HG03520 (cell line): ENCODE measurements around the gene ECI1.

ENCODE experiments used
- ATAC-seq: cut with Tn5 transposase; IDR thresholded peaks from one replicate; pipeline ENCODE4 v1.9.1; 2021; ENCODE audit warnings: mild to moderate bottlenecking, moderate library complexity; ENCODE audit not compliant: unreplicated experiment

ECI1 gene, protein sequence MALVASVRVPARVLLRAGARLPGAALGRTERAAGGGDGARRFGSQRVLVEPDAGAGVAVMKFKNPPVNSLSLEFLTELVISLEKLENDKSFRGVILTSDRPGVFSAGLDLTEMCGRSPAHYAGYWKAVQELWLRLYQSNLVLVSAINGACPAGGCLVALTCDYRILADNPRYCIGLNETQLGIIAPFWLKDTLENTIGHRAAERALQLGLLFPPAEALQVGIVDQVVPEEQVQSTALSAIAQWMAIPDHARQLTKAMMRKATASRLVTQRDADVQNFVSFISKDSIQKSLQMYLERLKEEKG

DNA sequence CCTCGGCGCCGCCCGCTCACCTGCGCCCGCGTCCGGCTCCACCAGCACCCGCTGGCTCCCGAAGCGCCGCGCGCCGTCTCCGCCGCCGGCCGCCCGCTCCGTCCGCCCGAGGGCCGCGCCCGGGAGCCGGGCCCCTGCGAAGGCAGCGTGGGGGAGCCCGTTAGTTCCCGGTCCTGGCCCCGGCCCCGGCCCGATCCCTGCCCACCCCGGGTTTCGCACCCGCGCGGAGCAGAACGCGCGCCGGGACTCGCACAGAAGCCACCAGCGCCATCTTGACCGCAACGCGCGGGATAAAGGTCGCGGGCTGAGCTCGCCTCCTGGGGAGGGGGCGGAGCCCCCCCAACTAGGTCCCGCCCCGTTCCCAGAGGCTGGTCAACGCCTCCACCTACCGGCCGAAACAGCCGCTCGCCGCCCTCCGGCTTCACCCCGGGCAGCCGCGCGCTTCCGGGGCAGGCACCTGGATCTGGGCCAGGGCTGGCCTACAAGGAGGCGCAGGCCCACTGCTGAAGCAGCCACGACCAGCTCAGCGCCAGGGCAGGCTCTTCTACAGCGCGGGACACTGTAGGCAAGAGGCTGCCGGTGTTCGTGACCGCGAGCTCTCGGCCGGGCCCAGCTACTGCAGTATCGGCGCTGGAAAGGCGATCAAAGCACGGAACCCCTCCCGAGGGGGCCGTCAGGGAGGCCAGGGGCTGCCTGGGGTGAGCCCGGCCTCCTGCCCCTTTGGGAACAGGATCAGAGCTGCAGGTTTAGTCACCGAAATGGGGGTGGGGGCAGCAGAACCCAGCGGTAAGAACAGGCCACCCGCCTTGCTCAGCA is at the start of gene ECI1:
Gene ECI1 (minus strand): TSS at position 292 of the 816 bp plus-strand sequence. CDS start 21 bp downstream, at position 271.
- ATAC-seq: peak; percentile 80

DNA sequence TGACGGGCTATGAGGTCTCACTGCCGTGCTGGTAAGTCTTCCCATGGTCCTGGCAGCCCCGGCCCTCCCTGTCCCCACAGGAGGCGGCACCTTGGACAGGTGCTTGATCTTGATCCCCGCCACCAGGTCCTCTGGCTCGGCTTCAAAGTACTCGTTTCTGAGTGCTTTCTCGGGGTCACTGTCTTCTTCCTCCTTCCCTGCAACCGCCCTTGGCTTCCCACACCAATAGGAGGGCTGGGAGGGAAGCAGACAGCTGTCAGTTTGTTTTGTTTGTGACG is 48.5 kb upstream of the ECI1 start:
- ATAC-seq: no peak

DNA sequence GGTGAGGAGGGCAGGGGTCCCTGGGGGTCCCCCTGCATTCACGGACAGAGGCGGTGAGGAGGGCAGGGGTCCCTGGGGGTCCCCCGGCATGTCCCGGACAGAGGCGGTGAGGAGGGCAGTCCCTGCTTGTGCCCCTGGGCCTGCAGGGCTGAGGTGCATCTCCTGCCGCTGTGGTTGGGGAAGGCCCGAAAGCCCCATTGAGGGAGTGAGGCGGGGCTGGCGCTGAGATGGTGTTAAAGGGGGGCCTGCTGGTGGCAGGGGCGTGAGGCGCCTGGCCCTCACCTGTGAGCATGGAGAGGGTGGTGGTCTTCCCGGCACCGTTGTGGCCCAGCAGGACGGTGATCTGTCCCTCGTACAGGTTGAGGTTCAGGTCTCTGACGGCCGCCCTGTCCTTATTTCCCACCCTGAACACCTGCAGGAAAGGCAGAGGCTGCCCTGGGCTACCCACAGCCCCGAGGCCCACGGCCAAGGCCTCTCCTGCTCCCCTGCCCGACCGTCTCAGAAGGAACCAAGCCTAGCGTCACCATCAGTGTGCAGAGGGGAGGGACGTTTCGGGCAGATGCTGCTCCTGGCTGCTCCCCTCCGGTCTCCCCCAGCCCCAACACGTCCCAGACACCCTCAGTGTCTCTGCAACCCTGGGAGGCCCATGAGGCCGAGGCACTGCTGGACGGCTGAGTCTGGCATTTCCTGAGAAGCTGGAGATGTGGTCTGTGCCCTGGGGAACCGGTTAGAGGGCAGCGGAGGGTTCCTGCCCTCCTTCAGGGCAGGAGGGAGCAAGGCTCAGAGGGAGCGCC is 47.9 kb upstream of the ECI1 start:
- ATAC-seq: no peak

DNA sequence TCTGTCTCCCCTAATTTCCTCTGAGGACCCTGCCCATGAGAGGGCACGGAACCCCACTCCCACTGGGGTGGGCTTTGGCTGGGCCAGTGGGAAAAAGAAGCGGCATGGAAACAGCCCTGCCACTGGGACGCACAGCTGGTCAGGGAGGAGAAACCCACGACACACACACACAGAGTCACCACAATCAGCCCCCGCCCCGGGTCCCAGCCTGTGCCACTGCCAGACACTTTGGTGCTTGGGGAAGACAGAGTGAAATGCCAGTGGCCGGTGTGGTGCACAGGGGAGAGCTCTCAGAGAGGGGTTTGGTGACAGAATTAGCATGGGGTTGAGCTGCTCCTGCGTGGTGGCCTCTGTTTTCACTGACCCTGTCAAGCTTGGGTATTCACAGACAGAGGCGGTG is 47.2 kb upstream of the ECI1 start:
- ATAC-seq: no peak

DNA sequence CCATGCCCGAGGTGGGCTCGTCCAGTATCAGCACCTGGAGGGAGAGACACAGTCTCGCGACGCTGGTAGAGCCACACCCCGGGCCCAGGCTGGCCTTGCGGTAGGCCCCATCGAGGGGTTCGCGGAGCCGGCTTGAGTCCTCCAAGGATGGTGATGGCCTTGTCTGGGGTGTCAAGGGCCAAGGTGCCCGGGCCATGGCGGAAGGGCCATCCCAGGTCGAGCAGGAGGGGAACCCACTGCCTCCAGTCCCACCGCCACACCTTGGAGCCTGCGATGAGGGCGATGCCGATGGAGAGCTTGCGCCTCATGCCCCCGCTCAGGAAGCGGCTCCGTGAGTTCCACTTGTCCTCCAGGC is 46.1 kb upstream of the ECI1 start:
- ATAC-seq: no peak

DNA sequence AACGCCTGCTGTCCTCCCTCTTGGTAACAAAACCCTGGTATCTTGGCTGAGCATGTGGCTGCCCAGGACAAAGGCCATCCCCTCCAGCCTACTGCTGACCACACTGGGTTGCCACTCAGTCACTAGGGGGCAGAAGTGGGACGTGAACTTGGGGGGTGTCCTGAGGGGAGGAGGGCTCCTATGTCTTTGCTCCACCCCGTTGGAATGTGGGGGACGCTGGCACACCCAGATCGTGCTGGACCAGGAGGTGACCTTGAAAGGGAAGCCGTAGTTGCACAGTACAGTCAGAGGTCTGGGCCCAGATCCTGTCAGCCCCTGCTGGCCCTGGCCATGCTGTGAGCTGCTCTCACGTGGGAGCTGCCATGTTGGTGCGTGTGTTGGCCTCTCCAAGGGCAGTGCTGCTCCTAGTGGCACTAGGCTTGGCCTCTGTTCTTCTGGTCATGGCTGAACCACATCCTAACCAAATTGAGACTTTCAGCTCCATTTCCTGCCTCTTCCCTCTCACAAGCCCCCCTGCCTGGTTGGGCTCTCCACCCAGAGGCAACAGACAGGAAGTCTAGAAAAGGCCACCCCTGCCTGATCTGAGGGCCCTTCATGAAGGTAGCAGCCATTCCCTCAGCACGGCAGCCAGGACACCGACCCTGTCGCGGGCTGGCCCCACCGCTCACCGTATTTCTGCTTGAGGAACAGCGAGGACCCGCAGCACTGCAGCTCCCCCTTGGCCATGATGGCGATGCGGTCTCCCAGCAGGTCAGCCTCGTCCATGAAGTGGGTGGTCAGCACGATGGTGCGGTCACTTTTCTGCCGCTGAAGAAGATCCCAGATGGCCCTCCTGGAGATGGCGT is 45.5 kb upstream of the ECI1 start:
- ATAC-seq: no peak

DNA sequence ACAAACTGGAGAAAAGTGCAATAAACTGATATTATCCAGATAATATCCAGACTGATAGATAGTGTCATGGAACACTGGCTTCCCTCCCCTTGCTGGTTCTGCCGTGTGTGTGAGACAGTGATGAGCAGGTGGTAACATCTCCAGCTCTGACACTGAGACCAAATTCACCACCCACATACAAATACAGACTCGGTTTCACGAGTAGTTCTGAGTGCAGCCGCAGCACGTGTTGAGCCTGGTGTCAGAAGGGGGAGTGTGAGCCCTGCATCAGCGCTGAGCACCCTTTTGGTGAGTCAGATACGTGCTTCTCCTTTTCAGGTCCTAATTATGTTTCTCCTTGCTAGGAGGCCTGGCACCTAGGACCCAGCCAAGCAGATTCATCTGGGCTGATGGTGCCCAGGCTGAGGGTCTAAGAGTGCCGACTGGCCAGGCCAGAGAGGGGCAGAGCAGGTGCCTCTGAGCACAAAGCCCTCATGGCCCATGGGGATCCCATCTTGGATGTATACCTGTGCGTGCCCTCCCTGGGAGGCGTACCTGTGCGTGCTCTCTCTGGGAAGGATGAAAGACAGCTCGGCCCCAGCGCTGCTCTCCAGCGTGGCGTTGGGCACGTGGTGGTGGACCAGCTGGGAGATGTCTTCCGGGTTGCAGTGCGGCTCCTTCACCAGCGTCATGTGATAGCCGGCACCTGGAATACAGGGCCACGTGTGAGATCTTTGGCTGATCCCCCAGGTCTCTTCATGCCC is 43.8 kb upstream of the ECI1 start:
- no peak for ATAC-seq

DNA sequence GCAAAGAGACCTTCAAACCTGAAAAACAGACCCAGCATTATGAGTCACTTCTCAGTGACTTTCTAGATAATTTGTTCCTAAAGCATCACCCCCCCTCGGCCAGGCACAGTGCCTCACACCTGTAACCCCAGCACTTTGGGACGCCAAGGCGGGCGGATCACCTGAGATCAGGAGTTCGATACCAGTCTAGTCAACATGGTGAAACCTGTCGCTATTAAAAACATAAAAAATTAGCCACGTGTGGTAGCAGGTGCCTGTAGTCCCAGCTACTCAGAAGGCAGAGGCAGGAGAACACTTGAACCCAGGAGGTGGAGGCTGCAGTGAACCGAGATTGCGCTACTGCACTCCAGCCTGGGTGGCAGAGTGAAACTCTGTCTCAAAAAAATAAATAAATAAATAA is 40.8 kb upstream of the ECI1 start:
- no peak for ATAC-seq

DNA sequence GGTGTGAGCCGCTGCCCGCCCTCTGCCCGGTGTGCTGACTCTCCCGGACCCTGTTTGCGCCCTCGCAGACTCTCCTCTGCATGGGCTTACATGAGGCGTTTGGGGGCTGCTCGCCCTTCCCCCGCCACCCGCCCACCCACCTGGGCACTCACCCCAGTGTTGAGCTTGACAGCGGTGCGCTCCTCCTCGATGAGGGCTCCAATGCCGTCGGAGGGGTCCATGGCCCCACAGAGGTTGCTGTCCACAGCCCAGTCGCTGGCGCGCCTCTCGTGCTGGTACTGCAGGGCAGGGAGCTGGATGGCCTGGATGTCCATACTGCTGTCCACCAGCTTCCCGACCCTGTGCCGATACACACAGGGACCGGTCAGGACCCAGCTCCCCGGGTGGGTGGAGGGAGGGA is 37.9 kb upstream of the ECI1 start:
- ATAC-seq: no peak

DNA sequence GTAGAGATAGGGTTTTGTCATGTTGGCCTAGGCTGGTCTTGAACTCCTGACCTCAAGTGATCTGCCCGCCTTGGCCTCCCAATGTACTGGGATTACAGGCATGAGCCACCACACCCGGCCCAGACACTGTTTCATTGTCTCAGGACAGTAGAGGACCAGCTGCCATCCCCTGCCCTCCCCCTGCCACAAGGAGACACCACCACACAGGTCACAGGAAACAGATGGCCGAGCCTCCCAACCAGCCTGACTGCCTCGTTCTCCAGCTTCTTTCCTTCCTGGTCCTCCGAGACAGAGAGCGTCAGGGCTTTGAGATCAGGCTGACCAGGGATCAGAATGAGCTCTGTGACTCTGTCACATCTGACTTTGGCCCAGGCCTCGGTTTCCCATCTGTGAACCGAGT is 37.3 kb upstream of the ECI1 start:
- ATAC-seq: no peak

DNA sequence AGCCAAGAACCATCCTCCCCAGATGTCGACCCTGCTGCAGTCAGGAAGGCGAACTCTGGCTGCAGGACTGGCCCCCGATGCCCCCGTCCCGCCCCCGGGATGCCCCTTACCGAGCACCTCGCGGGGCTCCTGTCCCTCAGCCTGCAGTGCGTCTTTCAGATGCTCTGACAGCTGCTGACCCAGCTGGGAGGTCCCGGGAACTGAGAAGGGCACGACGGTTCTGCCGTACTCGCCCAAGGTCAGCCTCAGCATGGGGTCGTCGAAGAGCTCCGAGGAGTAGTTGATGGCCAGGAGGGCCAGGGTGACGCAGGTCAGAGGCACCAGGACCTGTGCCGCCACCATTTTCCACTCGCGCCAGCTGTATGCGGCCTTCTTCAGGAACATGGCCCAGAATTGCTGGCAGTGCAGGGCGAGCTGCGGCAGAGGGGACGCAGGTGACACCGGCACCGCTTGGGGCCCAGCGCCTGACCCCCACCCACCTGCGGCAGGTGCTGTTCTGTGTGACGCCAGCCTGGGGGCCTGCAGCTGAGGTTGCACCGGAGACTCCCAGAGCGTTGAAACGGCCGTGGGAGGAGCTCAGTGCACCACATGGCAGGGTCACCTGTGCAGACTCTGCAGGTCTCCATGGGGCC is 36.6 kb upstream of the ECI1 start:
- no peak for ATAC-seq

DNA sequence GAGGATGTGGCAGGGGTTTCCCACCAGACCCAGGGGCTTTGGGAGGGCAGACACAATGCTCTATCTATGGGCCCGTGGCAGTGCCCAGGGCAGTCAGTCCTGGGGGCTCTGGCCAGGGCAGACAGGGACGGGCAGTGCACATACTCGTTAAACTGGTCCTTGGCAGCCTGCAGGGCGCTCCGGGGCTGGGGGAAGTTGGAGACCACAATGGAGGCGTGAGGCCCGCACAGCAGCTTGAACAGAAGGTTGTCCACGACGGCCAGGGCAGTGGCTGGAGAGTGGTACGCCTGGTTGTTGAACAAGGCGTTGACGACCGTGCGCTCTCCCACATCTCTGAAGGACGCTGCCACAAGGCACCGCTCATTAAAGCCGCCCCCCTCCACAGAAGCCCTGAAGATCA is 35.2 kb upstream of the ECI1 start:
- ATAC-seq: no peak

DNA sequence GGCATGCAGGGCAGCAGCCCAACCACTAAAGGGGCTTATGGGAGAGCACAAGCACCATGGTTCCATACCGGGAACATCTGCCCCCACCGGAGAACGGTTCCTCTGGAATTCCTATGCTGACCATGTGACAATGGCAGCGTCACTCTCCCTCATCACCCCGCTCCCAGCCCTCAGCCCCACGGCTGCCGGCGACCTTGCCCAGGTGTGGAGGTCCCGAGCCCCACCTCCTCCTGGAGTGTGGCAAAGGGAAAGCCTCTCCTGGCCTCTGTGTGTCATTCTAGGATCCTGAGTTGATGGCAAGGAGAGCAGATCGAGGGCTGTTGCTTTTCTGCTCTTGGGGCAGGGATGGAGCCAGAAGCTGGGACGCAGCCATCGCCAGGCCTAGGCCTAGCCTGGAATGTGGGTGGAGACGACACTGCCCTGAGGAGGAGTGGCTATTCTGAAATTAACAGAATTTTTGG is 34.4 kb upstream of the ECI1 start:
- no peak for ATAC-seq

DNA sequence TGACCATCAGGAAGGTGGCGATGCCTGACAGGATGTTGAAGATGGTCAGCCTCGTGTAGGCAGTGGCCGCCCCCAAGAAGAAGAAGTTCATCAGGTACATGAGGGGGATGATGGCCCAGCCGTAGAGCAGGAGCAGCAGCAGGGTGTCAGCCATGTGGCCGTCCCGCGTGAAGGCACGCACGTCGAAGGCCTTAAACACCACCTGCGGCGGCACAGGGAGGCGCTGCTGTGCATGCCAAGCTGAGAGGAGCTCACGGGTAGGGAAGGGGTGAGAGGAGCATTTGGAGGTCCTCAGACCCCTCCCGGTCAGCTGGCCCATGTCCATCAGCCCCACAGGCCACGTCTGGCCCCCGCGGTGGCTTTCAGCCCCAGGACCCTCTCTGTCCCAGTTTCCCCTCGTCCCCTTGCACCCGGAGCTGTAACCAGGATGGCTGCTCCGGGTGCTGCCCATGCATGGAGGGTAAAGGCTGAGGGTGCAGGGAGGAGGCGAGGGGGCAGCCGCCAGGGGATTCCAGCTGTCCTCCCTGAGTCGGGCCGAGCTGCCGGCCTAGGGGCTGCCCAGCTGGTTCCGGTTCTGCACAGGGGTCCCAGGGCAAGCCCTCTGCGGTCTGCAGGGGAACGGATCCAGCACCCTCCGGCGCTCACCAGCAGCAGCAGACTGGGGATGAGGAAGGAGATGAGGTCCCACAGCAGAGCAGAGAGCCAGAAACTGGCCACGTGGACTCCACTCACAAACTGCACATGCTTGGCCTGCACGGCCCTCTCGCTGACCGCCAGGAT is 33.6 kb upstream of the ECI1 start:
- ATAC-seq: no peak

DNA sequence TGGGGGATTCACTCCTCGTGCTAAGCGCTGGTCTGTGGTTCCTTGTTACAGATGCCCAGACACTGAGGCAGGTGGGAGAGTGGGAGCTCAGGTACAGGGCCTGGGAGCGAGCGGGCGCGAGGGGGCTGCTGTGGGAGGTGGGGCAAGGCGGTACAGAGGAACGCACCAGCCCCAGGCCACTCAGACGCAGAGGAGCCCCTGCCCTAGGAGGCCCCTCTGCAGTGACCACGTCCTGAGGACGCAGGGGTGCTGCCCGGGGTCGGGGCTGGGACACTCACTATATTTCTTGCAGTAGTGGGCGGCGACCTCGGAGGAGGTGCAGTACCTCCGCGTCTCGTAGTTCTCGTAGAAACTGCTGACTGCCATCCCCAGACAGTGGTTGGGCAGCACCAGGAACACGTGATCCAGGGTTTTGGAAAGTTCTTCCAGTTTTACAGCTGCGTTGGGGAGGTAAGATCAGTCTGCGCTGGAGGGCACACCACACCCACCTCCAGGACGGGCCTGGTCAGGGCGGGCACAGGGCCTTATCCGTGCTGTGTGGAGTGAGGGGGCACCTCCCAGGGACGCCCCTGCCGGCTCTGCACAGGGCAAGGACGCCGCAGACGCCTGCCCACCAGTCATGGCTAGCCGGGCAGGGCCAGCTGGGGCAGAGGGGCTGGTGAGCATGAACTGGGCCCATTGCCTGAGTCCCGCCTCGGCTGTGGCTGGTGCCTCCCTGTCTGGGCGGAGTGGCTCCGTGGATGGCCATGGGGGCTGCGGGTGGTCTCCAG is 32.8 kb upstream of the ECI1 start:
- ATAC-seq: no peak

DNA sequence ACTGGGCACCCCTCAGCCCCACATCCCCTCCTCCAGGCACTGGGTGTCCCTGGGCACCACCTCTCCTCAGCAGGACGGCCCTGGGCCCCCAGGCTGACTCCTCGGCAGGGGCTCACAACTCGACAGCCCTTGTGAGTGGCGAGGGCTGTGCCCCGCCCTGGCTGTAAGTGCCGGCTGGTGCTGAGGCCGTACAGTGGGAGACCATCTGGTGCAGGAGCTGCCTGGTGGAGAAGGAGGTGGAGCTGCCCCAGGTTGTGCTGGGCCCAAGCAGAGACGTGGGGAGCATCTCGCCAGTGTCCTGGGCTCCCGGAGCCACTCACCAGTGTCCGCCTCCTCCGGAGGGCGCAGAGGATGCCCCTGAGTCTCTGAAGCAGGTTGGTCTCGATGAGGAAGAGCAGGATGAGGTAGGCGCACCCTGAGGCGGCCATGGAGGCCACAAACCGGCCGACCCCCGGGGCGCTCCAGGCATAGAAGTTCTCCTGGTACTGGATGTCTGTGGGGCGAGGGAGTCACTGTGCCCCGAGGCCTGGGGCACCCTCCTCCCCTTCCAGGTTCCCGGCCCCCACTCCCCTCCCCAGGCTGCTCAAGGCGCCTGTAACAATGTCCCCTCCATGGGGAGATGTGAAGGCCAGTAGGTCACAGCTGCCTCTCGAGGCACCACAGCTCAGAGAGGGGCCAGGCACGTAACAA is 31.6 kb upstream of the ECI1 start:
- ATAC-seq: no peak

DNA sequence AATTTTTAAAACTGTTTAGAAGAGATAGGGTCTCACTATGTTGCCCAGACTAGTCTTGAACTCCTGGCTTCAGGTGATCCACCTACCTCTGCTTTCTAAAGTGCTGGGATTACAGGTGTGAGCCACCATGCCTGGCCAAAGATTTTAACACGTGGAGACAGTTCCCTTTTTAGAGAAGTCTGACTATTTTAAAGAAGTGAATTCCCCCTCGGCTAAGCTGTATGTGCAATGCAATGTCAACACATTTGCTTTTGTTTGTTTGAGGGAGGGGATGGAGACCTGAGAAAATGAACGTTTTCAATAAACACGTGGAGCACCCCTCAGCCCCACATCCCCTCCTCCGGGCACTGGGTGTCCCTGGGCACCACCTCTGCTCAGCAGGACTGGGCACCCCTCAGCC is 30.9 kb upstream of the ECI1 start:
- no peak for ATAC-seq
